Renal cortical epithelial cell (primary cell): ENCODE measurements around the gene IGF1R. TPM values are rescaled to one million over a fixed set of nuclear protein-coding genes. Genes with fewer than 3 reads are reported as not detected.

Experiments
- DNase-seq: peaks from one replicate; pipeline ENCODE4 v3.0.0-alpha.2; 2011; ENCODE audit warnings: low read depth
- total RNA-seq: library from RNA; depleted of rRNA; stranded (reverse); fragments of >200 nt; gene quantifications from 2 replicates; pipeline ENCODE4 v1.2.3, GENCODE V29; 2014

The IGF1R gene
- total RNA-seq, 1 donor from 2014 or later = 272 TPM

GRCh38 chr15:98745179-98745578 is 96.8 kb downstream of the IGF1R start:
- no peak for DNase-seq

- peak; percentile 61 for DNase-seq
Observed at GRCh38 chr15:98745650-98746374, 97.5 kb downstream of the IGF1R start.

DNA sequence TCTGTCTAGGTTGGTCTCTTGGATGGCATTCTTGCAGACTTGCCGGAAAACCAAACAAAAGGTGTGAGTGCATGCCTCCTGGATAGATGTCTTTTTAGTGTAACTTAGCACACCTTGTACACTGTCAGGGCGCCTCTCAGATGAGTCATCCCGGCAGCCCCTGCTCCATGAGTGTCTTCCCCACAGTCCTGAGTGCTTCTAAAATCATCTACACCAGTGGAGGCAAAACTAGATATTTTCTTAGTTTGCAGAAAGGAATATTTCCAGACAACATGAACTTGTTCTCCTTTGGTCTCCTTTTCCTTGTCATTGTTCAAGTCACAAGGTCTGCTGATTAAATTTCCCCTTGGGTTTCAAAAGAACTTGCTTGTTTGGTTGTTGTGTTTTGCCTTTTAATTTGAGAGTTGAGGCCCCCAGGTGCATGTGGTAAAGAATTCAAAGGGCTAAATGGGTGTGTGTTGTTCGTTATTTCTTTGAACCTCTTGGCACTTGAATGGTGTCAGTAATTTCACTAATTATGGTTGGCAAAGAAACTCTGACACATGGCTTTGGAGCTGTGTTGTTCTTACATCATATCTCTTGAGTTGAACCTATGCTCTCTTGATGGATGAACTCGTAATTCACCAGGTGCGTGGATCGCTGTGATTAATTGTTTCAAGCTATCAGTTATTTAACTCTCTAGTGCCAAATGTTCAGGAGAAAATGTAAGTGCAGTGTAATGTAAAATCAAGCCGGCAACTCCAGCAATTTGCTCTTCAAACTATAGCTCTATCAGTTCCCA is 98.2 kb downstream of the IGF1R start:
- DNase-seq = no peak

- no peak for DNase-seq
Observed at GRCh38 chr15:98751767-98752166, 103.4 kb downstream of the IGF1R start.

- peak; percentile 73 for DNase-seq
Observed at GRCh38 chr15:98753726-98754656, 105.7 kb downstream of the IGF1R start.

DNA sequence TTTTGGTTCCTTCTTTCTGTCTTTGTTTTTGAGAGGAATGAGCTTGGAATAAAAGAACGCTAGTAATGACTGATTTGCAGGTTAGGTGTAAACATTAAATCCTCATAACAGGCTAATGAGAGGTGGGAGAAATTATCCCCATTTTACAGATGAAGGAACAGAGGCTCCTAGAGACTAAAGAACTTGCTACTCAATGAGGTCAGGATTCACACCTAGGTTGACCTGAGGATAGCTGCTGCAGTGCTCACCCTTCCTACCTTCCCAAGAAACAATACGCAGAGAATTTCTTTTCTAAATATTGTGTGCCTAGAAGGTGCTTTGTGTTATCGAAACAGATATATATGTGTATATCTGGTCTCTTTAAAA is 106.3 kb downstream of the IGF1R start:
- DNase-seq = no peak

GRCh38 chr15:98755138-98755537 is 106.8 kb downstream of the IGF1R start:
- peak; percentile 53 for DNase-seq

DNA sequence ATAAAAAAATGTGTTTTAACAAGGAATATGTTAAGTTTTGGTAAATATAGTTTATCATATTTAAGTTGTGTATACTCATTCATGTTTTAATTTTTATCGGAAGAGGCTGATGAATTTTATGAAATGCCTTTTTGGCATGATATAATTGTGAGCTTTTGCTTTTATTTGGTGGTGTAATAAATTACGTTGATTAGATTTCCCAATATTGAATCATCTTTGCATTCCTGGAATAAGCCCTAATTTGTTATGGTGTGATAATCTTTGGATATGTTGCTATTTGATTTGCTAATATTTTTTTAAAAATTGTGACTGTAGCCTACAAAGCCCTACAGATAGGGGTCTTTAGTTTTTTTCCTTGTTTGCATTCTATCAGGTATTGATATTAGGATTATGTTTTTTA is 107.4 kb downstream of the IGF1R start:
- DNase-seq = no peak

- no peak for DNase-seq
Observed at GRCh38 chr15:98758224-98758623, 109.9 kb downstream of the IGF1R start.

- DNase-seq = no peak
Observed at GRCh38 chr15:98759277-98759676, 110.9 kb downstream of the IGF1R start.

DNA sequence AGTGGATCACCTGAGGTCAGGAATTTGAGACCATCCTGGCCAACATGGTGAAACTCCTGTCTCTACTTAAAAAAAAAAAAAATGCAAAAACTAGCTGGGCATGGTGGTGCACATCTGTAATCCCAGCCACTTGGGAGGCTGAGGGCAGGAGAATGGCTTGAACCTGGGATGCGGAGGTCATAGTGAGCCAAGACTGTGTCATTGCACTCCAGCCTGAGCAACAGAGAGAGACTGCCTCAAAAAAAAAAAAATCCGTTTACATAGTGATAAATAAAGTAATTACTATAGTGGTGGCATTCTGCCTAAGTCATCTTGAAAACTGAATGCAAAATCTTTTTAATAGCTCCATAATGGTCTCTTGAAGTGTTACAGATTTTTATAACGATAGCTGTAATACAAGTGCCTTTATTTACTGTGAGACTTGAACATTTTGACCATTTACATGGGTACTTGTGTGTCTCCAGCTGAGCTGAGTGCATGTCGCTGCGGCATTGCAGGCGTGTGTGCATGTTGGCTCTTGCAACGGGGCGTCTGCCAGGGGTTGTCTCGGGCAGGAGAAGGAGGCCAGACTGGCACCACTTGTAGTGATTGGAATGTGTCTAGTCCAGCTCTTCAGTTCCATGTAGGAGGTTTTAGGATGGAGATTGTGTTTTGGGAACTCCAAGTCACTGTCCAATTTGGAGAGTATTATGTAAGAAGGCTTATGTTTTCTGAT is 111.9 kb downstream of the IGF1R start:
- DNase-seq = no peak

- DNase-seq = no peak
Observed at GRCh38 chr15:98760975-98761374, 112.6 kb downstream of the IGF1R start.

- DNase-seq = peak; percentile 70
Observed at GRCh38 chr15:98763179-98763578, 114.8 kb downstream of the IGF1R start.

DNA sequence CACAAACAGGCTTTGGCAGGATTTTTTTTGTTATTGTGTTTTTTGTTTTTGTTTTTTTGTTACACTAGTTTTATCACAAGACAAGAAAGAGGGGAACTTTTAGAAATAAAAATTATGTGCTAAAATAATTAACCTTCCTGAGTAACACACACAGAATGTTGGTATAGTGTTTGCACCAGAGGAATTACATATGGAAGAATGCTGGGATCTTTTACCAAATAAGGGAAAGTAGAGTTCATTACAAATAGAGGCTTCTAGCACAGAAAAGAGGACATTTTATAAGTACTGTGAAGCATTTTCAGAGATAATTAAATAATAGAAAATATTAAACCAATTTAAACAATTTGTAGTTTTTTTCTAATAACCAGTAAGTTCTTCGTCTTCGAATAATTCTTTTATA is 116.0 kb downstream of the IGF1R start:
- DNase-seq = no peak

DNA sequence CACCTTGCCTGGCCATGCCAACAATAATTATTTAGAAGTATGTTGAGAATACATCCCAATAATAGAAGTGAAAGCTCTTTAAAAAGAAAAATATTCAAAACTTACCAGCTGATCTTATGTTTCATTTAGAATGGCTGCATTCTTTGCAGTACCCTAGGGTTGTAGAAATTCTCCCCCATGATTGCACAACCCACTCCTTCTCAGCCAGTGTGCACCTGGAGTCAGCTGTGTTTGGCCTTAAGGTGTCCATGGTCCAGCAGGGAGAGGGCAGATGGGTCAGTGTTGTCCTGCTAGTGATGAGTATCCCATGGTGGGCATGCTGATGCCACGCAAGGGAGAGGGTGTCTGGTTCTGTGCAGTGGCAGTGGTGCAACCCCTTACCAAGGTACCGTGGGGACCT is 117.3 kb downstream of the IGF1R start:
- no peak for DNase-seq

DNA sequence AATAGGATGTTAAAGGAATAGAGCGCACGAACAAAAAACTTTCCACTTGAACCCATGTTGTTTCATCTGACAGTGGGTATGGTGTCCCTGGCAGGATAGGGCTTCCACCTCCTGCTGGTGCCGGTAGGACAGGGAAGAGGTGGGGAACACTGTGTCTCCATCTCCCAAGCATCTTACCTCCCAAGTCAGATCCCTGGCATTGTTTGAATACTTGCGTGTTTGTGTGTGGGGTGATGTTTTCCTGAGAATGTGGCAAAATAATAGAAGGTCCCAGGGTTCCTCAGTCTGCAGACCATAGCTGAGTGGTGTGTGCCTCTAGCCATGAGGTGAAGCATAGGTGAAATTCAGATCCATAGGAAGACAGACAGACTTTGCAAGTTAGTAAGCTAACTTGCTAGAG is 119.4 kb downstream of the IGF1R start:
- peak; percentile 57 for DNase-seq

DNA sequence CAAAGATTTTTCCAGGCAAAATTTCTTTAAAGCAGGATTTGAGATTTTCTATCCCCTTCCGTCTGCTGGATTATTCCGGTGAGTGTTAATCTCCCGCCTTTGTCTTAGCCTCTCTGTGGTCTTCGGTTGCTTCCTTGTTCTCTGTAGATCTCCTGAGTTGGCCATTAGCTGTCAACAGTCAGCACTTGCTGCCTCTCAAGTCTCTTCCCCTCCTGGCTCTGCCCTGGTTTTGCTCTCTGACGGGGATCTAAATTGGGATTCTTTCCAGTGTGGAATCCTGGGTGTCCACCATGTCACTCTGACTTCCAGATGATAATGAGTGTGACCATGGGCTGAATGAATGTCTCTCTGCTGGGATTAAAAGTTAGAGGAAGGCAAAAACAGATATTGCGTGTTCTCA is 121.5 kb downstream of the IGF1R start:
- no peak for DNase-seq

DNA sequence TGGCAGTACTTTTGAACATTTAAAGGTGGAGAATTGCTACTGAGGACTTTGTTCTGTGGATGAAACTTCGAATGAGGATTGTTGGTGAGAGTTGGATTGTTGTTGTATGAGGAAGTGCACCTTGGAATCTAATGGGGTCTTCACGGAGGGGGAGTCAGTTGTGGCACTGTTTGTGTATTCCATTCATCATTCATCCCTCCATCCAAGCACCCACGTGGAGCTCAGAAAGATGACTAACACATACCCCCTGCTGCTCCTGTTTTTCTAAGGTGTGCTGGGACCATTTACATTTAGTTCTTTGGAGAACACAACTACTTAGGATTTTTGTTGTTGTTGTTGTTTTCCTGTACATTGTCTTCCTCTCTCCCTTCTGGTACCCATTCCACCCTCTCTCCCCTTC is 122.6 kb downstream of the IGF1R start:
- no peak for DNase-seq

DNA sequence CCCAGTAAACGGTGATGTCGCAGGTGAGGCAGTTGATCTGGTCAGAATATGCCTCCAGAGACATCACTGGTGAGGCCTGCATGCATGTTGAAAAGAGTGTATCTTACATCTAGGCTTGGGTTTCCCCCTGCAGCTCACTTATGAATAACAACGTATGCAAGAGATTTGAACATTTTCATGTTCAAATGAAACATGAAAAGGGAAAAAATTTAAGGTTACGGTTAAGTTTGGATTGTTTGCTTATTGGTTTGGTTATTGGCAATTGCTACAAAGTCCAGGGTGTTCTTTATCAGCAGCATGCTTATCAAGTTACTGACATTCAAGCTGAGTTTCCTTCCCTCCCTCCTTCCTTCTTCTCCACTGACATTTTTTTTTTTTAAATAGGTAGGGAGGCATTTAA is 123.2 kb downstream of the IGF1R start:
- DNase-seq = no peak

DNA sequence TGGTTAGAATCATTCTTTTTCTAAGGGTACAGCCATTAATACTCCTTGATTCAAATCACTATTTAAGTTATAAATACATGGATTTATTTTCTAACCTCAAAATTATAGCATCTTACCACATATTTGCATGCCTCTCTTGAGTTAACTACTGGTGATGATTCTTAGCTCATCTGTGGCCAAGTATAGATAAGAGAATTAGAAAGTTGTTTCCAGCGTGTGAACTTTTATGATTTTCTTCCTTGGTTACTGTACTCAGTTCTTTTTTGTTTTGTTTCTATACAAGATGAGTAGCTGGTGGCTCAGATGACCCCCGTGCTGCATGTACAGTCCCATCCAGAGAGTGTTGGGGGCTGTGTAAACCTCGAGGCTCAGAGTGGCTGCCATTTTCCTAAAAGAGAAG is 124.6 kb downstream of the IGF1R start:
- DNase-seq = no peak

GRCh38 chr15:98773616-98774015 is 125.3 kb downstream of the IGF1R start:
- DNase-seq = no peak
